HG03060 (cell line): Measurements from ENCODE around the gene NECTIN3.

Experiments used
- ATAC-seq: cut with Tn5 transposase; IDR thresholded peaks from one replicate; pipeline ENCODE4 v1.9.1; 2021; ENCODE audit warnings: low read depth, moderate number of reproducible peaks; ENCODE audit not compliant: unreplicated experiment

The NECTIN3 gene

DNA sequence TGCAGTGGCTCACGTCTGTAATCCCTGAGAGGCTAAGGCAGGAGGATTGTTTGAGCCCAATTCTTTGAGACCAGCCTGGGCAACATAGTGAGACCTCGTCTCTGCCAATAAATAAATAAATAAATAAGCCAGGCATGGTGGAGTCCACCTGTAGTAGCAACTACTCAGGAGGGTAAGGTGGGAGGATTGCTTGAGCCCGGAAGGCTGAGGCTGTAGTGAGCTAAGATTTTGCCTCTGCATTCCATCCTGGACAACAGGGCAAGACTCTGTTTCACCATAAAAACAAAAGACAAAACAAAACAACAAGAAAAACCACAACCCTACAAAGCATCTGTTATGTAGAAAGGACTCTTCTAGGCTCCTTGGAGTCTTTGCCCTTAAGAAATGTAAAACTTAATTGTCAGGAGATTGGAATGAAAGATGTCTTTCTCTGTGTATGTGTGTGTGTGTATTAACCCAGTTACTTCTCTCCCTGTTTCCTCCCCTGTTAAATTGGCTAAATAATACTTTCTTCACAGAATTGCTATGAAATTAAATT lies 9.5 kb downstream of the NECTIN3 start:
- ATAC-seq: no peak

DNA sequence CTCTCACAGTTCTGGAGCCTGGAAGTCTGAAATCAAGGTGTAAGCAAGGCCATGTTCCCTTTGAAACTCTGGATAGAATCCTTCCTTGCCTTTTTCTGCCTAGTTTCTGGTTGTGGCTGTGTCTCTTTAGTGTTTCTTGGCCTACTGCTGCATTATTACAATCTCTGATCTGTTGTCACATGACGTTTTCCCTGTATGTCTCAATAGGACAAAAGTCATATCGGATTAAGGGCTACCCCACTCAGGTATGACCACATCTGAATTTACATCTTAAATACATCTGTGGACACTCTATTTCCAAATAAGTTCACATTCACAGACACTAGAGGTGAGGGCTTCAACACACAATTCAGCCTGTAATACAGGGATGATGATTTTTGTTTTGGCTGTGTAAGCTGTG lies 13.3 kb downstream of the NECTIN3 start:
- ATAC-seq: no peak

DNA sequence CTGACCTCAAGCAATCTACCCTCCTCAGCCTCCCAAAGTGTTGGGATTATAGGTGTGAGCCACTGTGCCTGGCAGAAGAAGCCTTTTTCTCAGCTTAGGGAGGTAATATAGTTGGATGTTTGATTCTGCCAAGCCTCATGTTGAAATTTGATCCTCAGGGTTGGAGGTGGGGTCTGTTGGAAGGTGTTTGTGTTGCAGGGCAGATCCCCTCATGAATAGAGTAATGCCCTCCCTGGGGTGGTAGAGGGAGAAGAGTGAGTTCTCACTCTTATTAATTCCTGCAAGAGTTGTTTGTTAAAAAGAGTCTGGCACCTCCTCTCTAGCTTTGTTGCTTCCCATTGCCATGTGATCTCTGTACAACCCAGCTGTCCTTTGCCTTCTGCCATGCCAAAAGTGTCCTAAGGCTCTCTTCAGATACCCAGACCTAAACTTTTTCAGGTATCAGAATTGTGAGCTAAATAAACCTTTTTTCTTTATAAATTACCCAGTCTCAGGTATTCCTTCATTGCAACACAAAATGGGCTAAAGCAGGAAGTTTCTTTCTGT lies 16.4 kb downstream of the NECTIN3 start:
- ATAC-seq: no peak

DNA sequence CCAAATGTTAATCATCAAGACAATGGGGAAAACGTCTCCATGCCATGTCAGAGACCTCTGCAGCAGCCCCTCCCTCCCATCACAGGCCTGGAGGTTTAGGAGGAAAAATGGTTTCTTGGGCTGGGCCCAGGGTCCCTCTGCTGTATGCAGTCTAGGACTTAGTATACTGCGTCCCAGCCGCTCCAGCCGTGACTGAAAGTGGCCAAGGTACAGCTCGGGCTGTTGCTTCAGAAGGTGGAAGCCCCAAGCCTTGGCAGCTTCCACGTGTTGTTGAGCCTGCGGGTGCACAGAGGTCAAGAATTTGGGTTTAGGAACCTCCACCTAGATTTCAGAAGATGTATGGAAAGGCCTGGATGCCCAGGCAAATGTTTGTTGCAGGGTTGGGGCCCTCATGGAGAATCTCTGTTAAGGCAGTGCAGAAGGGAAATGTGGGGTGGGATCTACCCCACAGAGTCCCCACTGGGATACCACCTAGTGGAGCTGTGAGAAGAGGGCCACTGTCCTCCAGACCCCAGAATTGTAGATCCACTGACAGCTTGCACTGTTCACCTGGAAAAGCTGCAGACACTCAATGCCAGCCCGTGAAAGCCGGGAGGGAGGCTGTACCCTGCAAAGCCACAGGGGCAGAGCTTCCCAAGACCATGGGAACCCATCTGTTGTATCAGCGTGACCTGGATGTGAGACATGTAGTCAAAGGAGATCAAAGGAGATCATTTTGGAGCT lies 25.0 kb downstream of the NECTIN3 start:
- no peak for ATAC-seq

DNA sequence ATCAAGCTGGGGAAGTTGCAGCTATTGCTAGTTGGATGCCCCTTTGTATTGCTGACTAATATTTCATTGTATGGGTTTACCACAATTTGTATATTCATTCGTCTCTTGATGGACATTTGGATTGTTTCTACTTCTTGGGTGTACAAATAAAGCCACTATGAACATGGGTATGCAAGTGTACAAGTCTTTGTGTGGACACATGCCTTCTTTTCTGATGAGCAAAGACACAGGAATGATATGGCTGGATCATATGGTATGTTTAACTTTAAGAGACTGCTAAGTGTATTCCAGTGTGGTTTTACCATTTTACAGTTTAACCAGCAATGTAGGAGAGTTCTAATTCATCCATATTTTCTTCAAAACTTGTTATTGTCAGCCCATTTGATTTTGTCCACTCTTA lies 32.2 kb downstream of the NECTIN3 start:
- ATAC-seq: no peak

DNA sequence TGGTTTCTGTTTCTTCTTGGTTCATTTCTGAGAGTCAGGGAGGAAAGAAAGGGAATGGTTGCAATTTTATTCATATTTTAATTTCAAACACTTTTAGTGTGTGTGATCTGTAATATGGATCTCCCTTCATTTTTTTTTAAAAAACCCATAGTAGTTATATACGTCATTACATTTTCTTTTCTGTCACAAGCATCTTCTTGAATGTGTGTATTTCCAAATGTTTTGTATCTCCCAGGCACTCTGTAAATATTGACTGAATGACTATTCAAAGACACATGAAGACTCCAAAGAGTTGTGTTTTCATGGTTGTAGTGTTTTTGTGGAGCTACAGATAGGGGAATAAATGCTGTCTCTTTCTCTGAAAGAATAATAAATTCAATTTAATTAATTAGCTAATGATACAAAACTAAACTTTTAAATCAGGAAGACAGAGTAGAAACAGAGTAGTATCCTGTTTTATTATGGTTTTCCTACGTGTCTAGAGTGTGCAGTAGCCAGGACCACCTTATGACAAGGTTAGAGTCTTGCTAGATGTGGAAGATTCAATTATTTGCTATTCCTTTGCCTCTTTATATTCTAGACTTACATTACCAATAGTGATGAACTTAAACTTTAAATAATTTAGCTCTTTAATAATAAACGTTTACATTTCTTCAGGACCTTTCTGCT lies 35.5 kb downstream of the NECTIN3 start:
- ATAC-seq: no peak

DNA sequence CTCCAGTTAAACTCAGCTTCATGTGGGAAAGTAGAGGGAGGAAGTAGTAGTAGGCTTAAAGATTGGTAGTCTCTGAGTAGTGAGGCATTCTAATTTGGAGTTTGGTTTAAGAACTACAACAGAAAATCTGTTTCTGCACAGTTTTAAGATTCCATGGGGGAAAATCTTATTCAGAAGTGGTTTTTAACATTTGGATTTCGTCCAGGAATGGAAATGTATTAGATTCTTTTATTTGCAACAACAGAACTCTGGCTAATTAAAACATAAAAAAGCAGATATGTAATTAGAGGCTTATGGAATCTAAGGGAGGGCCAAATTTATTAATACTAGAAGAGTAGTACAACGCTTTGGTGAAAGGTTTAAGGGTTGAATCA lies 36.0 kb downstream of the NECTIN3 start:
- no peak for ATAC-seq

DNA sequence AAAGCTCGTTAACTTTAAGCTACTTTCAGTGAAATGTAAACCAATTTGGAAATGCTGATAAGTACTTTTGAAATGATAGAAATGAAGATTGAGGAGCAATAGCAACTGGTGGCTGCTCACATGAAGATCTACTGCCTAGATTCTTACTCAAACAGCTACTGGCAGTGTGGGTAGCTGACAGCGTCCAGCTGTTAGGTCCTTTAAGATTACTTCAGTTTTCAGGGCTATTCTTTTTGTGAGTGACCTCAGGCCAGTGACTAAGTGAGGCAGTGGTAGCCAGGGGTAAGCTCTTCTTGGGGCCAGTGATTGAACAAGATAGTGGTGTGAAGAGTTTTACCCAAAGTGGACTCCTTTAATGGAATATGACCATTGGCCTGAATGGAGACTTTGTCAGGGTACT lies 41.3 kb downstream of the NECTIN3 start:
- no peak for ATAC-seq

DNA sequence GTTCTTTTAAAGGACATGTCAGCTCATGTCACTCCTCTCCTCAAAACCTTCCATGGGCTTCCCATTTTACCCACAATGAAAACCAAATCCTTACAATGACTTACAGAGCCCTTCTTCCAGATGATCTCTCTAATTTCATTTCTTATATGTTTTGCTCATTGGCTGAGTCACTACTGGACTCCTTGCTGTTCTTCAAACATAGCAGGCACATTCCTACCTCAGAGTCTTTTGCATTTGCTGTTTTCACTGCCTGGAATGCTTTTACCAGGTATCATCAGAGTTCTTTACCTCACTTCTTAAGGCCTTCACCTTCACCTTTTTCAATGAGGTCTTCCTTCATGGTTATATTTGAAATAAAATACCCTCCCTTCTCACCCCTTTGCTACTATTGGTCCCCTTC lies 57.3 kb downstream of the NECTIN3 start:
- ATAC-seq: no peak

DNA sequence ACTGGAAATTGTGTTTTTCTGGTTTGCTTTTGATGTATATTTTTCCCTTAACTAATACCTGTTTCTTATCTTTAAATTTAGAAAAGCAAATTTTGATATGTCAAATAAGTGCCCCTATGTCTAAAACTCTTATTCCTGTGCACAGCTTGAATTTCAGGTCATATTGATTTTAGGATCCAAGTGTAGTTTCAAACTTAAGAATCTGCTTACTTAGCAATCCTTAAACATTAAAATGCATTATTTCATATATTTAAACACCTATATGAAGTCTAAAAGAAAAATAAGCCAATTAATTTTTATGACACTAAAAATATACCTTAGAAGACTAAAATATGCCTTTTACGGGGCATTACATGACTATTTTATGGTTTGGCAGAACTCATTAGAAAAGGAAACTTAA lies 59.2 kb downstream of the NECTIN3 start:
- no peak for ATAC-seq

DNA sequence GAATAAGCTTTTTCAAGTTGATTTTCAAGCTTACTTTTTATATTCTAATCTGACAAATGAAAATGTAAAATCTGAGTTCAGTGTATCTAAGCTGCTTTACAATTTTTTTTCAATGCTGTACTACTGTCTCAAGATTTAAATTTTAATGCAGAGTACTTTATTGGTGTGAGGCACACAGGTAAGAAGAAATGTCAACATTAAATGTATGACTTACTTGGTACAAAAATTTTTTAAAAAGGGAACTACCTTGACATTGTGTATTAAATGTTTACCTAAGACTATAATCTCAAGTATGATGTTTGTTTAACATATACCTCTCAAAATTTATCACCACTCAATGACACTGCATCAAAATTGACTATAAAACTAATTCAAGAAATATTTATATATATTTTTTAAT lies 62.7 kb downstream of the NECTIN3 start:
- ATAC-seq: no peak

DNA sequence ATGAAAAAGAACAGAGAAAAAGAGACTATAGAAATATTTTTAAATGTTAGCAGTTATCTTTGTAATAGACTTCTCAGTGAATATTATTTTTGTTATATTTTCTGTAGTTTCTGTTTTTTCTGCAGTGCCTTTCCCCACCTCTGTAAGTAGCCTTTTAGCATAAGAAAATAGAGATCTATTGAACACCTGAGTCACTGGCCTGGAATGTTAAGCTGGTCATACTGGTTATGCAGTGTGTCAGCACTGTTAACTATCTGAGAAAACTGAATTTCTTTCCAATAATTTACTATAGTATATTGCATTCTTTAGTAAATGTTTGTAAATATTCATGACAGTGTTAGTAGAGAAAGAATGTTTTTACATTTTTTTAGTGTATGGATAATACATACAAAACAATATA lies 79.8 kb downstream of the NECTIN3 start:
- ATAC-seq: no peak

DNA sequence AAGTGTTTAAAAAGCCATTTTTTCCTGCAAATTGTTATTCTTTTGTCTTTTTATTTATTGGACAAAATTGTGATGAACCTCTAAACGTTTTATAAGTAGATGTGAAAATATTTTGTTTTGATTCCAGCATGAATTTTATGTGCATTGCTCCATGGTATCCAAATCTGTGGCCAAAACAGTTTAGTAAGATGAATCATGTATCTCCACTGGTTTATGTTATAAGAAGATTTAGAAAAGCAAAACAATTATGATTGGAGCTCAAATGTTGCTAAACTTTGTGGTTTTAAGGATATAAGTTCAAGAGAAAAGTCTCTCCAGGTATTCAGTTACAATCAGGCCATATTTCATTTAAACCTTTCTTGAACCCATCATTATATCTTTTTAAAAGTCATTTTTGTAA lies 80.9 kb downstream of the NECTIN3 start:
- ATAC-seq: no peak

DNA sequence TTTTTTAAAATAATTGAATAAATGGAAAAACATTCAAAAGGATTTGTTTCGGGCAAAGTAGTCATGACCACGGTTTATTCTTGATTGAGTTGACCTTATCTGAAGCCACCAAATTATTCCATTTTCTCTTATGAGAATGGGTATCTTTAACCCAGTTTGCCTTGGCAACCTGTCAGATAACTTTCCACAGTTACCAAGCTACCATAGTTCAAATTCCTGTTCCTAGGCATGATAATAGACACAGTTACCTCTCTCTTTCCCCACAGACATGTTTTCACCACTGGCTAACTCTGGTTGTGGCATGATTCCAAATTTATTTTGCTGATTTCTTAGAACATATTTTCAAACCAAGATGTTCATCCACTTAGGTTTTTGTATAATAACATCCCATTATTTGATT lies 84.9 kb downstream of the NECTIN3 start:
- ATAC-seq: no peak

DNA sequence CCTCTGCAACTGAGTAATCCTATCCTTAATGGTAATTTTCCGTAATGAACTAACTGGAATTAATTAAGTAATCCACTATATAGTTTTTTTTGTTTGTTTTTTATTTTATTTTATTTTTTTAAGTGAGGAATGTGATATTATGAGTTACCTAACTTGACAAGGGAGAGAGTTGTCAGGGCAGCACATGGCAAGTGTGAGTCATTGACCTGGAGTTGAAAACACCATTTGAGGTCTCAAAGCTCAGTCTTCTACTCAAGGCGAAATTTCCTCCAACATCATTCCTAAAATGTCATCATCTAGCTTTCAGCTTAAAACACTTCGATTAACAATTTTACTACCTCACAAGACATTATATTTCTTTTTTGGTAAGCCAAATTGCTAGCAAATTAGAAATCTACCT lies 87.8 kb downstream of the NECTIN3 start:
- no peak for ATAC-seq

DNA sequence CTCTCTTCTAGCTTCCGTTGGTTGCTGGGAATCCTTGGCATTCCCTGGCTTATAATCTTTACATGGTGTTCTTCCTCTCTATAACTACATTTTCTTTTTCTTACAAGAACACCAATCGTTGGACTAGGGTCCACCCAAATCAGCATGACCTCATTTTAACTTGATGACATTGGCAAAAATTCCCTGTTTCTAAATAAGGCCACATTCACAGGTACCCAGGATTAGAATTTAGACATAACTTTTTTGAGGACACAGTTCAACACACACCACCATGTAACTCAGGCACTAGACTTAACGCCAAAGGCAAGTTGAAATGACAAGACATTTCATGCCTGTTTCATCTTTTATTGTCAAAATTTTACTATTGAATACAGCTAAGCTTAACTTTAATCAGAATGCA lies 93.0 kb downstream of the NECTIN3 start:
- ATAC-seq: no peak

DNA sequence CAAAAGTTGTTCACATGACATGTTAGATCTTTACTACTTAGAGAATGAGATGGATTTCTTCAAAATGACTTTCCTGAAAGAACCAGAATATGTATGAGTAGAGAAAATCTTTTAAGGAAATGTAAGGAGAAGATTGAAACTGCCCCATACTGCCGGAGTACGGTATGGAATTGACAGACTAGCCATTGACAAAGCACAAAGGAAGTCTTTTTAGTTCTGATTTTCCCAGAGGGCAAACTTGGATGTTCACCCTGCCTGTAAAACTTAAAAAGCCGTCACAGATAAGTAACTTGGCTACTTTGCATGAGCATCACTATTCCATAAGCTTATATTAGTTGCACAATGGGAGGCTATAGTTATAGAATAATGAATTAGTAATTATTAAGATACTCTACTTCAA lies 93.8 kb downstream of the NECTIN3 start:
- no peak for ATAC-seq

DNA sequence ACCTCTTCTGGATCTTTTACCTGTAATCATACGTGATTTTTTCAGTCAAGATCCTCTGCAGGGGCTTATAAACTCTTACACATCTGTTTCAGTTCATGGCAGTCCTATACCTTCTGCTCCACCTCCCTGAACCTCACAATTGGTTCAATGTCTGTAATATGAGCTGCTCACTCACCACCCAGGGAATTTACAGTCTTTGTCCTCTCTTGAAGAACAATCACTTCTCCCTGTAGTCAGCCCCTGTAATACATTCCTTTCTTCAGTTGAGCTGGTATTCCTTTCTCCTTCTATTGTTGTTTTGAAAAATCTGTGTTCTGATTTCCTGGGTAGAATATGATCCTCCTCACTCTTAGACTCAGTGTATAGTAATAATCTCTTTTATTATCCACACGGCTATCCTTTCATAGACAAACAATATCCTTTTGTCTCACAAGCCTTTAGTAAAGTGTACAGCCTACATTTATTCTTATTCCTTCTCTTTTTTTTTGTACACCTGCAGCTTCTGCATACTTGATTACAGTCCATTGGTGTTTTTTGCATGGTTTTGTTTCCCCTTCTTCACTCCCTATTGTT lies 101.8 kb downstream of the NECTIN3 start:
- no peak for ATAC-seq

DNA sequence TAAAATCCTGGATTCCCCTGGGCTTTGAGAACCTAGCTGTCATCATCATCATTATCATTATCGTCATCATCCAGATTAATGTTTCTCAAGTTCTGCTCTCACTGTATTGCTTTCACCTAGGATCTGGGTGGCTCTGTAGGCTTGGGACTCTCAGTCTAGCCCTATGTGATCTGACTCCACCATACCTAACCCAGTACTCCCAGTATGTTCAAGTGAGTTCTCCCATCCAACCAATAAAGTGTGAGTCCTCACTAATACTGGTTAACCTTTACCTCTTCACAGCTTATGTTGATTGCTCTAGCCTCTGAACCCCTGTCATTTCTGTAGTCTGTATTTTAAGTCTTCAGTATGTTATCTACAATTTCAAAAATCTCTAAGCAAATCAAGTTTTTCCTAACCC lies 102.3 kb downstream of the NECTIN3 start:
- ATAC-seq: no peak

DNA sequence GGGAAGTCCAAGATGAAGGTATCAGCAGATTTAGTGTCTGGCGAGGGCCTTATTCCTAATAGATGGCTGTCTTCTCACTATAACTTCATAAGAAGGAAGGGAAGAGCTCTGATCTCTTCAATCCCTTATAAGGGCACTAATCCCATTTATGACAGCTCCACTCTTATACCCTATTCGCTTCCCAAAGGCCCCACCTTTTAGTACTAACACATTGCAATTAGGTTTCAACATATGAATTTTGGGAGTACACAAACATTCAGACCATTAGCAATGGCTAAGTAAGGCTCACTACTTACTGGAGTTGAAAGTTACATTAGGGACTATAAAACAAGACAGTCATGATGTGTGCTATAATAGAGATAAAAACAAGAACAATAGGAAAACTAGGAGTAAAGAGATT lies 118.9 kb downstream of the NECTIN3 start:
- ATAC-seq: no peak

DNA sequence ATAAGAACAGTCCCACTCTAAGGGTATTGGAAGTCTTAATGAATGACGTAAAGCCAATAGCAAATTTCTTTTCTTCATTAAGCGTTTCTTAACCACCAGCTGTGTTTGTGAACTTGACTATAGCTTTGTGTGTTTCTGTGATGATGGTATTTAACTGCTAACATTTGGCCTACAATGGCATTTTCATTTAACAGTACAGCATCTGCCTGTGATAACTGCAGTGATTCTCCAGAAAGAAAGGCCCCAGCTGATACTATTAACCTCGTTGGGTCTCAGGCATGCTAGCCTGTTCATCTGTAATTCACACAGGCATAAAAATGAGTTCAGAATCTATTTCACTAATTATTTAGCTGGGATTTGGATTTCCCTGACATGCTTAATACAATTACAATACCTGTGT lies 121.9 kb downstream of the NECTIN3 start:
- no peak for ATAC-seq

DNA sequence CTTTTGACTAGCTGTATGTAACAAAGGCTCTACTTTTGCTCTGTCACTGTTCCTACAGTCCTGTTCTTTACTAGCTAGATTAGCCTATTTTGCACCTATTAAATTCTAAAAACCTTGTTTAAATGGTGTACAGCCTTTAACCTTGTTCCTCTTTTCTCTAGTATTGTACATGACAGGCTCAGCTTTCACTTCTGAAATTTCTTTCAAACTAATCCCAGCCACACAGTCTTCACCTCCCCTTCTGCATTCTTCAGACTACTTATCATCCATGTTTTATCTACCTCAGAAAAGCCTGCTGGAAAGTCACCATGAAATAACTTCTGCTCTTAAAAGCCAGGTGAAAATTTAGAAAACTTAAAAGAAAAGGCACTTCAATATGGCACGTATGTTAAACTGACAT lies 122.4 kb downstream of the NECTIN3 start:
- ATAC-seq: no peak
